ENCODE data around the gene BBX.

DNA sequence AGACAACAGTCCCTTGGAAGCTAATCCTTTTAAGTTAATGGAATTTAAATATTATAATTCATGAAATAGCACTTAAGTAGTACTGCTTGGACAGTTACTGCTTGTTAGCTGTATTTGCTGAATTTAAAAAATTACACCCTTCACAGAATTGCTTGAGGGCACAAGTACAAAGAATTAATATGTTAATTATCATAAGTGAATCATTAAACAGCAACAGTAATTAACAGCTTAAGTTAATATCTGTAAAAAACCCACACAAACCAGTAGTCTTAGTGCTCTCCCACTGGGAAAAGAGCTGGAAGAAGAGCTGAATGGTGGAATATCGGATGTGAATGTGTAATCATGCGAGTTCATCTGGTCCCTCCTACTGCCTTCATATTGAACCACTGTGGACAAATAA lies 336.1 kb downstream of the BBX start:
- TF ChIP-seq POLR2A (IDR thresholded peaks at IDR 0.05; ENCODE audit: low read length): no peak
- no peak for TF ChIP-seq GATA1 (IDR thresholded peaks at IDR 0.05; ENCODE audit: low read depth, low read length)
